ENCODE results near the gene CCL21. TPM values are rescaled to one million over a fixed set of nuclear protein-coding genes. Genes with fewer than 3 reads are reported as not detected.

Gene CCL21
- total RNA-seq, 4 donors from 2014 or later = 0.87 to 1.9 (median 0.91) TPM; not detected in 1

DNA sequence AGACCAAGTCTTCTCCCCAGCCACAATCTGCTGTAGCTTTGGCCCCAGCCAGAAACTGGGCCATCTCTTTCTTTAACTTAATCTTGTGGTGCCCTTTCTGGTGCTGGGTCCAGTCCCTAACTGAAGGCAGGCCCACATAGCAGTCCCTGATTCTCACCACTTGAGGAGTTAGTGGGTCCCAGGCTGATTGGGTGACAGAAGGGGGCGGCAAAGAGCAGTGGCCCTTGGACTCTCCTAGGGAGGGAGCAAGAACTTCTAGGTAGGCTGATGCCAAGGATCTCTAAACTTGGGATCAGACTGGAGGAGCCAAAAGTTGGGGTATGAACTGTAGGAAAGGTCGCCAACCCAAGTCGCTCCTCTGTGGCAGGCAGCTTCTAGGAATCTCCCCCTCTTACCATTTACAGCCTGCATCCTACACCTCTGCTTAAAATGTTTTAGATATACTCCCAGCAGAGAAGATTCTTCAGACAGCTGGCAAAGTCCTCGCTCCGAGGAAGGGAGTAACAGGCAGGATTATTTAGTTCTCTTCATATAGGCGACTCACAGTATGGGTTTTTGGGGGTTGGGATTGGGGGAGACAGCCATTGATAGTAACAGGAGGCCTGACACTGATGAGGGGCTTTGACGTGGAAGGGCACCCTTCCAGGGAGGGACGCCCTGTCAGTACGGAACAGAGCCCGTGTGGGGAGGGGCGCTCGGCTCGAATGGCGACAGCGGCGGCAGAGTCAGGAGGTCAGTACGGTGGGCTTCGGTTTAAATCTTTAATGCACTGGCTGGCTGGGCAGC is 45.5 kb downstream of the CCL21 start:
- Histone ChIP-seq H3K36me3 (peaks cover 0 to 6% of the 10 kb centered on the region in 2 donors), H3K9me3 (no peaks in the 10 kb centered on the region), H3K4me1 (peaks cover 0 to 4% of the 10 kb centered on the region in 2 donors), H3K4me3 (peak overlapping the region; percentile 76 to 98 (median 86)), H3K27ac (peak overlapping the region; percentile 91 to 100 (median 98)), H3K27me3 (no peaks in the 10 kb centered on the region)
- intact Hi-C loops (cut with DNase I; ENCODE audit: low total_unique reads) = loop anchor here (1.0 to 5.0 kb wide), 3 partner anchors 12 to 323 kb away; partner anchors contain the start of genes DNAJB5 and IL11RA
- ATAC-seq (peak; percentile 59), DNase-seq (peak; percentile 60 to 75)
- TF ChIP-seq POLR2A (IDR thresholded peaks at IDR 0.05) = no peak
- TF ChIP-seq CTCF (IDR thresholded peaks at IDR 0.05 in 4 of 5, conservative IDR thresholded peaks at IDR 0.05 in 1 of 5) = peak; percentile 65 to 90 (median 67)
- in situ Hi-C loops (cut with MboI; ENCODE audit: low sequenced_read_pairs in 4 of 4) = loop anchor here in 1 of 4 donors (25.0 kb wide), 1 partner anchor 423 kb away; the partner anchor contains the start of genes FANCG and PIGO

GRCh38 chr9:34663303-34663605 is 46.7 kb downstream of the CCL21 start:
- no peaks in the 10 kb centered on the region for H3K27me3 ChIP-seq
- intact Hi-C loops (cut with DNase I; ENCODE audit: low total_unique reads) = no loop called here
- no peak overlapping the region for H3K4me3 ChIP-seq
- peaks cover 0 to 6% of the 10 kb centered on the region in 2 donors for H3K36me3 ChIP-seq
- in situ Hi-C loops (cut with MboI; ENCODE audit: low sequenced_read_pairs in 4 of 4) = loop anchor here in 1 of 4 donors (25.0 kb wide), 1 partner anchor 424 kb away; the partner anchor contains the start of genes FANCG and PIGO
- TF ChIP-seq POLR2A (IDR thresholded peaks at IDR 0.05) (no peak), CTCF (IDR thresholded peaks at IDR 0.05 in 4 of 5, conservative IDR thresholded peaks at IDR 0.05 in 1 of 5) (no peak)
- H3K9me3 ChIP-seq = no peaks in the 10 kb centered on the region
- DNase-seq (no peak), ATAC-seq (no peak)
- H3K27ac ChIP-seq = peak overlapping the region in 1 of 4 donors; percentile 99
- peaks cover 0 to 4% of the 10 kb centered on the region in 2 donors for H3K4me1 ChIP-seq

GRCh38 chr9:34662526-34663302 is 47.2 kb downstream of the CCL21 start, which contains the start of gene CCL27:
Gene CCL27 (minus strand): TSS chr9:34662657. CDS start chr9:34662633, 24 bp downstream.
- Histone ChIP-seq H3K4me1 (peaks cover 0 to 4% of the 10 kb centered on the region in 2 donors), H3K36me3 (peaks cover 0 to 6% of the 10 kb centered on the region in 2 donors), H3K27me3 (no peaks in the 10 kb centered on the region), H3K27ac (peak within 1 kb of the TSS in 1 of 4 donors; percentile 99), H3K4me3 (no peak within 1 kb of the TSS), H3K9me3 (no peaks in the 10 kb centered on the region)
- intact Hi-C loops (cut with DNase I; ENCODE audit: low total_unique reads) (no loop called here), in situ Hi-C loops (cut with MboI; ENCODE audit: low sequenced_read_pairs in 4 of 4) (loop anchor here in 1 of 4 donors (25.0 kb wide), 1 partner anchor 425 kb away; the partner anchor contains the start of genes FANCG and PIGO)
- ATAC-seq = no peak
- TF ChIP-seq POLR2A (IDR thresholded peaks at IDR 0.05) = no peak
- no peak for TF ChIP-seq CTCF (IDR thresholded peaks at IDR 0.05 in 4 of 5, conservative IDR thresholded peaks at IDR 0.05 in 1 of 5)
- DNase-seq = no peak

DNA sequence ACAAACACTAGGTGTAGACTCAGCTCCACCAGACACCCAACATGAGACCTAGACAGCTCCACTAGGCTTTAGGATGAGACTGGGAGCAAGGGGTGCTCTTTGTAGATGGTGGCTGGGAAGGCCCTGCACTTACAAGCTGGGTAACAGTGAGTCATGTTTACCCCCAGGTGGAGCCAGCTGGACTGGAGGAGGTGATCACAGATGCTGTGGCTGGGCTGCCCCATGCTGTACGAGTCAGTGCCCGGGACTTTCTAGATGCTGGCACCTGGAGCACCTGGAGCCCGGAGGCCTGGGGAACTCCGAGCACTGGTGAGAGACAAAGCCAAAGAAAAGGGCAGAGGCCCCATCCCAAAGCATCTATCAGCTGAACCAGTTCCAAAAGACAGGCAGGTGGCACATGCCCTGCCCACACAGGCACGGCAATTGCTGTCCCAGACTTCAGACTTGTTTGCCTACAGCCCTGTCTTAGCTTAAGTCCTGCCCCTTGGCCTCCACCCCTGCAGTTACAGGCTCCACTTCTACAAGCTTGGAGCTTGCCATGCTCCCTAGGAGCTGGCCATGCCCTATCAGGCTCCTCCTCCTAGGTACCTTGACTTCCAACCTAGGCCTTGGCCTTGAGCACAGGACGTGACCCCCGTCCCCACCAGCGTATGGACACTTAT is 50.2 kb downstream of the CCL21 start:
- Histone ChIP-seq H3K4me1 (peaks cover 7 to 9% of the 10 kb centered on the region in 2 donors), H3K27ac (no peak overlapping the region), H3K4me3 (no peak overlapping the region), H3K9me3 (no peaks in the 10 kb centered on the region), H3K27me3 (no peaks in the 10 kb centered on the region), H3K36me3 (peaks cover 0 to 6% of the 10 kb centered on the region in 2 donors)
- DNase-seq = no peak
- intact Hi-C loops (cut with DNase I; ENCODE audit: low total_unique reads) (no loop called here), in situ Hi-C loops (cut with MboI; ENCODE audit: low sequenced_read_pairs in 4 of 4) (loop anchor here in 1 of 4 donors (25.0 kb wide), 1 partner anchor 428 kb away; the partner anchor contains the start of genes FANCG and PIGO)
- ATAC-seq = no peak
- TF ChIP-seq CTCF (IDR thresholded peaks at IDR 0.05 in 4 of 5, conservative IDR thresholded peaks at IDR 0.05 in 1 of 5) = no peak
- no peak for TF ChIP-seq POLR2A (IDR thresholded peaks at IDR 0.05)
